Neural progenitor cell (in vitro differentiated cells): Measurements from ENCODE around the gene ETFDH.

Experiments
- EZH2 ChIP-seq: fragments of 200-600 bp; sonication (generic); IDR thresholded peaks from 2 replicates; pipeline ENCODE4 v1.6.1; 2017; ENCODE audit warnings: antibody characterized with exemption, mild to moderate bottlenecking, moderate library complexity
- EZH2phosphoT487 ChIP-seq: fragments of 200-600 bp; sonication (generic); IDR thresholded peaks from 2 replicates; pipeline ENCODE4 v1.6.1; 2017; ENCODE audit warnings: antibody characterized with exemption
- TF ChIP-seq, protein P1 (sequence below): fragments of 200-600 bp; sonication (generic); IDR thresholded peaks from 2 replicates; pipeline ENCODE4 v1.5.1; 2017; ENCODE audit warnings: antibody characterized with exemption, mild to moderate bottlenecking

DNA sequence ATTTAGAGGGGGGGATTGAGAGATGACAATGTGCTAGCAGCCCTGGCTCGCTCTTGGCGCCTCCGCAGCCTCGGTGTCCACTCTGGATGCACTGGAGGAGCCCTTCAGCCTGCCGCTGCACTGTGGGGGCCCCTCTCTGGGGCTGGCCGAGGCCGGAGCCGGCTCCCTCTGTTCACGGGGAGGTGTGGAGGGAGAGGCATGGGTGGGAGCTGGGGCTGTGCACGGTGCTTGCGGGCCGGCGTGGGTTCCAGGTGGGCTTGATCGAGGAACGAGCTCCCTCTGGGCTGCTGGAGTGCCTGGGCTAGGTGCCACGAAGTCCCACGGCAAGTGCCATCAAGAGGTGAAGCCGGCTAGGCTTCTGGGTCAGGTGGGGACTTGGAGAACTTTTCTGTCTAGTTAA lies 7.3 kb upstream of the ETFDH start:
- TF ChIP-seq EZH2 (no peak), EZH2phosphoT487 (no peak)
- TF ChIP-seq, protein P1, sequence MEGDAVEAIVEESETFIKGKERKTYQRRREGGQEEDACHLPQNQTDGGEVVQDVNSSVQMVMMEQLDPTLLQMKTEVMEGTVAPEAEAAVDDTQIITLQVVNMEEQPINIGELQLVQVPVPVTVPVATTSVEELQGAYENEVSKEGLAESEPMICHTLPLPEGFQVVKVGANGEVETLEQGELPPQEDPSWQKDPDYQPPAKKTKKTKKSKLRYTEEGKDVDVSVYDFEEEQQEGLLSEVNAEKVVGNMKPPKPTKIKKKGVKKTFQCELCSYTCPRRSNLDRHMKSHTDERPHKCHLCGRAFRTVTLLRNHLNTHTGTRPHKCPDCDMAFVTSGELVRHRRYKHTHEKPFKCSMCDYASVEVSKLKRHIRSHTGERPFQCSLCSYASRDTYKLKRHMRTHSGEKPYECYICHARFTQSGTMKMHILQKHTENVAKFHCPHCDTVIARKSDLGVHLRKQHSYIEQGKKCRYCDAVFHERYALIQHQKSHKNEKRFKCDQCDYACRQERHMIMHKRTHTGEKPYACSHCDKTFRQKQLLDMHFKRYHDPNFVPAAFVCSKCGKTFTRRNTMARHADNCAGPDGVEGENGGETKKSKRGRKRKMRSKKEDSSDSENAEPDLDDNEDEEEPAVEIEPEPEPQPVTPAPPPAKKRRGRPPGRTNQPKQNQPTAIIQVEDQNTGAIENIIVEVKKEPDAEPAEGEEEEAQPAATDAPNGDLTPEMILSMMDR: no peak
